ENCODE measurements around the gene TMEM239.
"Not testable (repeated sequence)": the region's sequence is repeated elsewhere in the genome, so short reads cannot be mapped to it uniquely, and the experiment has no call there.

TMEM239 gene

GRCh38 chr20:2820896-2821869, 5.0 kb downstream of the TMEM239 start:
- DNase-seq = no peak

GRCh38 chr20:2822073-2822472, 5.9 kb downstream of the TMEM239 start:
- no peak for DNase-seq

GRCh38 chr20:2825761-2826160, 9.6 kb downstream of the TMEM239 start:
- no peak for DNase-seq

GRCh38 chr20:2826655-2827054, 10.5 kb downstream of the TMEM239 start:
- DNase-seq = no peak

GRCh38 chr20:2829376-2829775, 13.2 kb downstream of the TMEM239 start:
- DNase-seq = no peak

GRCh38 chr20:2831206-2831605, 15.0 kb downstream of the TMEM239 start:
- not testable (repeated sequence) for DNase-seq

- DNase-seq = no peak
Observed at GRCh38 chr20:2833761-2834160, 17.6 kb downstream of the TMEM239 start.

- DNase-seq = no peak
Observed at GRCh38 chr20:2834401-2835110, 18.4 kb downstream of the TMEM239 start.

- no peak for DNase-seq
Observed at GRCh38 chr20:2835331-2835796, 19.2 kb downstream of the TMEM239 start.

- DNase-seq = no peak
Observed at GRCh38 chr20:2836035-2836434, 19.9 kb downstream of the TMEM239 start.

GRCh38 chr20:2837221-2837960, 21.2 kb downstream of the TMEM239 start:
- no peak for DNase-seq

GRCh38 chr20:2838170-2838797, 22.1 kb downstream of the TMEM239 start:
- no peak for DNase-seq

GRCh38 chr20:2838847-2839671, 22.9 kb downstream of the TMEM239 start:
- DNase-seq = no peak

GRCh38 chr20:2839732-2840137, 23.6 kb downstream of the TMEM239 start:
- DNase-seq = no peak

- peak; percentile 72 for DNase-seq
Observed at GRCh38 chr20:2840138-2840966, 24.2 kb downstream of the TMEM239 start, which contains the start of the genes PCED1A and VPS16. PCED1A (minus strand) TSS chr20:2840655; CDS start chr20:2839912, 743 bp downstream. VPS16 (plus strand) TSS chr20:2840745; CDS start chr20:2840775, 30 bp downstream.

GRCh38 chr20:2840967-2841531, 24.9 kb downstream of the TMEM239 start:
- DNase-seq = peak; percentile 38

GRCh38 chr20:2845607-2846006, 29.4 kb downstream of the TMEM239 start:
- no peak for DNase-seq

- DNase-seq = no peak
Observed at GRCh38 chr20:2846698-2847097, 30.5 kb downstream of the TMEM239 start.

GRCh38 chr20:2847802-2848201, 31.6 kb downstream of the TMEM239 start:
- no peak for DNase-seq

GRCh38 chr20:2849529-2849928, 33.4 kb downstream of the TMEM239 start:
- DNase-seq = no peak

Data from T1000 (cell line).